GM21737 (cell line): ENCODE data around the gene AKAP1.

Source experiments
- ATAC-seq: cut with Tn5 transposase; IDR thresholded peaks from one replicate; pipeline ENCODE4 v1.9.1; 2021; ENCODE audit warnings: mild to moderate bottlenecking, moderate library complexity; ENCODE audit not compliant: unreplicated experiment

Gene AKAP1

DNA sequence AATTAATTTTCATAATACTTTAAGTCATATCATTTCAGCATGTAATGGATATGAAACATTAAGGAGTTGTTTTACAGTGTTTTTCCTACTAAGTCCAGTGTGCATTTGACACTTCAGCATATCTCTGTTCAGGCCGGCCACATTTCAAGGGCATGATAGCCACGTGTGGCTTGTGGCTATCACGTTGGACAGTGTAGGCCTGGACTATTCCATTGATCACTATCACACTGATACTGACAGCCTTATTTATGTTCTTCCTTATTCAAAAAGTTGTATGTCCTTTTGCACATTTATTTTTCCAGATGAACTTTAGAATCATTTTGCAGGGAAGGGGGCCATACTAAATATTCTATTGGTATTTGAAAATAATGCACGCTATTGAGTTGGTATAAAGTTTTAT is 39.0 kb downstream of the AKAP1 start:
- no peak for ATAC-seq

DNA sequence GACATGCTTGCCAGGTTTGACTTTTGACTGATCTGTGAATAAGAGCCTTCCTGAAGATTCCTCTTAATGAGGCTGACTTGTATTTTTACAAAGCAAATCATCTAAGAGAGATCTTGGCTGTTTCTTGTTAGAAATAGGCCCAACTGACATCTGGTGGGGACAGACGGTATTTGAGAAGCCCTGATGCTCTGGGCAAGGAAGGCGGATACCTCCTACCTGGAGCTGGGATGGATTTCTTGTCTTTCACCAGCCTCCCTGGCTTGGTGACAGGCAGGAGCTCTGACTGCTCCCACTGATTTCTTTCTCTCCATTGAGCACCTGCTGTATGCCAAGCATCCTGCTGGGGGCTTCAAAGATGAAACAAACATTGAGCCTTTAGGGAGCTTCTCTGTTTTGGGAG is 40.4 kb downstream of the AKAP1 start:
- no peak for ATAC-seq

DNA sequence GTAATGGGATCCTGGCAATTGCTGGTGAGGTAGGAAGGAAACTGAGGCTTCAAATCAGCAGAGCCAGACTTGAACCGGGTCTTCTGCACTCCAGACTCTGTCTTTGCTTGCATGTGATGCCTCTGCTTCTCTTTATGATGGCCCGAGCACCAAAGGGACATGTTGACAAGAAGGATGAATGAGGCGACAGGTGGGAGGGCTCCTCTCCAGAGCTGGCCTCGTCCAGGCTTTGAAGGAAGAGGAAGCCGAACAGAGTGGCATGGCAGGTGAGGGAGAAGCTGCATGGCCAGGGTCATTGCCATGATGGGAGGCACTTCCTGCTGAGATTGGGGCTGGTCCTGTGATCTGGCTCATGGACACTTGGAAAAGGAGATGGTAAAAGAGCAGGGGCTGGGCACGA is 40.8 kb downstream of the AKAP1 start:
- ATAC-seq = no peak

DNA sequence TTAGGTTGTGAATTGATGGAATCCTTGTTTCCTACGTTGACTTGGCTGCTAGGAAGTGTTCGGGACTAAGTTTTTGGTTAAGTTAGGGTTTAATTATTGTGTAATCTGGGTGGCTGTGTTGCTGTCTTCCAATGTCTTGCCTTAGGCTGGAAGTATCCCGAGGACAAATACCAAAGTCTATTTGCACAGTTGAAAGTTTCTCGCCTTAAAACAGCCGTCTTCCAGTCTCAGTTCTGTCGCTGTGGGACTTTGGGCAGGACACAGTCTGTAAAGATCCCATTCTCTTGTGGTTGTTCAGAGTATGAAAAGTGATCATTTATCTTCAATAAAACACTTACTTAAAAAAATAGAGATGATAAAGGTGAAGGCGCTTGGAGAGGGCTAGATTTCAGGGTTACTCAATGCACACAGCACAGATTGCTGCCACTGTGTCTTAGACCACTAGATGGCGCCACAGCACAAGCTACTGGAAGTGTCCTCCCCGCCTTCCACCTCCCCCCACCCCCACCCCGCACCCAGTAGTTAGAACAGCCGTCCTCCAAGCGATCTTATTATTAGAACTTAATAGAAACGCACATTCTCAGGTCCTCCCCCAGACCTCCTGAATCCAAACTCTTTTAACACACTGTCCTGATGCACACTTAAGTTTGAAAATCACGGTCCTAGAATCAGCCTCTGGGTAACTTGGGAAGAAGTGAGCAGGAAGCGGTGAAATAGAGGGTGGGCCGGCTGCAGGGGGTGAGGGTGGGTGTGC is 45.8 kb downstream of the AKAP1 start:
- ATAC-seq = no peak

DNA sequence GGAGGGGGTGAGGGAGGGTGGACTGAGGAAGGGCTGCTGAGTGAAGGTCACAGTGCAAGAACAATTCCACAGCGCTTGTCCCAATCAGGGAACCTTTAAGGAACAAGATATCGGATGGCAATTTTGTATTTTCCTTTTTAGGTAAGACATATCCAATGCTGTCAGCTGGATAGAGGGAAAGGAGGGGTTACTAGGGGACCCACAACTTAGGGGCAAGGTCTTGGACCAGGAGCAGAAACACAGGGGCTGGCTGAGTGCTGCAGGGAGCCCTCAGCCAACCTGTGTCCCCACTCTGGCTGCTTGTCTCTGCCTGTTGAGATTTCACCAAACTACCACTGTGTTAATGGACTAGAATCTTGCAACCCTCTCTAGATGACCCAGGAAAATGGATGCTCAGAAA is 47.6 kb downstream of the AKAP1 start:
- no peak for ATAC-seq

DNA sequence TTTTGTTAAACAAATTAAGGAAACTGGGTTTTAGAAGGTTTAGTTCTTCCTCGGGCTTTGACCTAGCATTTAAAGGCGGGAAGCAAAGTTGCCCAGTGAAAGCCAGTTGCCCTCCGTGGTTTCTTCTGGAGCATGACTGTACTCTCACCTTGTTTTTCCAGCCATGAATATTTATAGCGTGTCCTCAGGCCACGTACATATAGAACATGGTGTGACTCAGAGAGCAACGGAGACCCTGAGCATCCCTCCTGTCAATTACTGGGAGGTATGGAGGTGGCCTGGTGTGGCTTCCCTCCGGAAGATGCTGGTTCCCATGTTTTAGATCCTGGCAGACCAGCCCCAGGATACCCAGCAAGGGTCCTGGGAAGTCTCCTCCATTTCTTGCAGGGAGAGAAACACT is 48.4 kb downstream of the AKAP1 start:
- no peak for ATAC-seq

DNA sequence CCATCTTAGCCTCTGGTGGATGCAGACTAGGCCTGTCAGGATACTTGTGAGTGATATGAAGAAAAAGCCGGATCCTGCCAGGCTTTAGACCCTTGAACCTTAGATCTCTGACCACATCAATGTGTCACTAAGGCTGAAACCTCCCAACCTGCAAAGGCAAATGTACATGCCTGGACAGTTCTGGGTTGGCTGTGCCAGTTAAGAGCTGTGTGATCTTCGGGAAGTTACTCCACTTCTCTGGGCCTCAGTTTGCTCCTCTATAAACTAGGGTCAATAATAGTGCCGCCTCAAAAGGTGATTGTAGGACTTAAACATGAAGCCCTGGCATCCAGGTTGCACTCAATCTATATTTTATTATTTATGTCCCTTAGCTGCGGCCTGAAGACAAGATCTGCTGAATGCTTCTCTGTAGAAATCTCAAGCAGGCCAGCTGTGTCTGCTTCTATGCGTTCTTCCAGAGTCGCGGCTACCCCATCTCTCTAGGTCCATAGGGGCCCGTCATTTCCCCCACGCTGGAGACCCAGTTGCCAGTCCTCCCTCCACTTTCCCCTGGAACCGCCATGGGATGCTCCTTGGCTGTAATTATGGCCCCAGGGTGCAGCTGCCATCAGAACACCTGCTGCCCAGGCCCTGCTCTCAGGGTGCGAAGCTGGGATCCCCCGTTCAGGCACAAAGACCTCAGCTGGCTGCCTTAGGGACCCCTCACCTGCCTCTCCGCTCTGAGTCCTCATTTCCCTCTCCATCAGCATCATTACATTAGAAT is 50.2 kb downstream of the AKAP1 start:
- no peak for ATAC-seq

DNA sequence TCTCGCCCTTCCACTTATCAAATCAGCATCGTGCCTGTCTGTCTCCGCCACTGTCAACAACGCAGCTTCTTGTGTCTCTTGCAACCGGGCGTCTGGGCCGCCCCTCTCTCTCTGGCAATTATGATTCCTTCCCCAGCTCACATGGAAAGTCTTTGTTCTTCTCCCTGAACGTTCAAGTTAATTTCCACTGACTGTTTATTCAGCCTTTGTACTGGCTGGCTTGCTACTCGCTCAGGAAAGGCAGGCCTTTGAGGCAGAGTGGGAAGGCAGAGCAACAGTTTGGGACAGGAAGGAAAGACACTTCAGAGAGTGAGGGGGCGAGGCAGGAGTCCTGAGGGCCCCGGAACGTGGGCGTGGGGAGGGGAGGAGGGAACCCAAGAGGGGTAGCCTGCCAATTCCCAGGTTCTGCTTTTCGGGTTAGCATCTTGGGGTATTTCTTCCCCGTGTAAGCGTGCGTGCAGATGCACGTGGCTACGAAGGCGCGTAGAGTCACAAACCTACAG is 50.8 kb downstream of the AKAP1 start:
- ATAC-seq = no peak

DNA sequence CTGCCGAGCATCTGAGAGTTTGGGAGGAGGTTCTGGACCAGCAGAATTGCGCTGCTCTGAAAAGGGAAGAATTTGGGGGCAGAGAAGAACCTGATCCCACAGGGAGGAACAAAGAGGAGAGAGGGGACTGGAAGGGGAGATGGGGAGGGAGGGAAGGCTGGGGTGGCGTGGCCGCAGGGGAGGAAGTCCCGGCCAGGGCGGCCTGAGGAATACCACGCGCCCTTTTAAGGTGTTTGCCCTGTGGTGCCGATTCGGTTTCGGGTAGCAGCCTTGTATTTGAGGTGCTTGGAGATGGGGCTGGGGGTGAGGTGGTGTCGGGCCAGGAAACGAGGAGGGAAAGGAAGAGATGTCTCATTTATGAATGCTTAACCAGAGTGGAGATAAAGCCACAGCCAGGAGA is 51.3 kb downstream of the AKAP1 start:
- no peak for ATAC-seq

DNA sequence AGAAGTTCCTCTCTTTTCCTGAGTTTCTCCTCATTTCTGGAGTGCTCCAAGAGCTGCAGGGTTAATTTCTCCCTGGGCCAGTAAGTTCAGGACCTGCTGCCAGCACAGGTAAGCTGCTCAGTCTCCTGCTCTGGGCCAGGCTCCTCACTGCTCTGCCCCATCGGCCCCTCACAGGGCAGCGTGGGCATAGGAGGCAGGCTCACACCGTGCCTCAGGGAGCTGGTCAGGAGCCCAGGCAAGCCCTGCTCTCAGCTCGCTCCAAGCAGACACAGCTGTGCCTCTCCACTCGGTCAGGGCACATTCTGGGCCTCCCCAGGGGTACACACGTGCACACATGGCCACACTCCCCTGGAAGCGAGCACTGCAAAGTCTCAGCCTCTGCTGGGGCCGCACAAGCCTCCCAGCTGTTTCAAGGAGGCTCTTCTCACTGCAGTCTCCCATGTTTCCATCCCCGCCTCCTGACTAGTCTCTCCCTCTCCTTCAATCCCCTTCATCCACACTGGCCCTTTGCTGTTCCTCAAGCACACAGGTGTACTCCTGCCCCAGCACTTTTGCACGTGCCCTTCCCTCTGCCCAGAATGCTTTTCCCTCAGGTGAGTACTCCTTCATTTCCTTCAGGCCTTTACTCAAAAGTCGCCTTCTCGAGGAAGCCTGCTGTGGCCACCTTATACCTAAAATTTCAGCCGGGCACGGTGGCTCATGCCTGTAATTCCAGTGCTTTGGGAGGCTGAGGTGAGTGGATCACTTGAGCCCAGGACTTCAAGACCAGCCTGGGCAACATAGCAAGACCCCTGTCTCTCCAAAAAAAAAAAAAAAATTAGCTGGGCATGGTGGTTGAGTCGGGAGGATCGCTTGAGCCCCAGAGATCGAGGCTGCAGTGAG is 53.2 kb downstream of the AKAP1 start:
- ATAC-seq = no peak

DNA sequence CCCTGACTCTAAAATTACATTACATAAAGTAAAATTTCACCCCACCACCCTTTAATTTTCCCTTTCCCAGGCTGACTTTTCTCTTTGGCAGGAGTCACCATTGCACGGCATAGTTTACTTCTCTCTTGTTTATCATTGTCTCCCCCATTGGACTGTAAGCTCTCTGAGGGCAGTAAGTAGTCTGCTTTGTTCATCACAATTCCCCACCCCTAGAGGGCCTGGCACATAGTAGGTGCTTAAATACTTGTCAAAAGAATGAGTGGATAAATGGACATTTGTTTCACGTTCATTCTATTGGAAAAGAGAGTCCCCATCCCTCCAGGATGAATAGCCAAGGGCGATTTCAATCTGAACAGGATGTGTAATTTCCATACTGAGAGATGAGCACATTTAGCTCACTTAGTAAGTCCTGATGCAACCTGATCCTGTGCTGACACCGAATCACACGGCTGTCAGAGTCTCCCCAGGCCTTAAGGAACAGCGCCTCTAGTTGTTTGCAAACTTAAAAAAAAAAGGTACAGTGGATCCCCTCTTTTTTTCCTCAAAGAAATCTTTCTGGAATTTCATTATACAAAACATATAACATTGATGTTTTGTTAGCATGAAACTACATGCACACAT is 54.0 kb downstream of the AKAP1 start:
- no peak for ATAC-seq

DNA sequence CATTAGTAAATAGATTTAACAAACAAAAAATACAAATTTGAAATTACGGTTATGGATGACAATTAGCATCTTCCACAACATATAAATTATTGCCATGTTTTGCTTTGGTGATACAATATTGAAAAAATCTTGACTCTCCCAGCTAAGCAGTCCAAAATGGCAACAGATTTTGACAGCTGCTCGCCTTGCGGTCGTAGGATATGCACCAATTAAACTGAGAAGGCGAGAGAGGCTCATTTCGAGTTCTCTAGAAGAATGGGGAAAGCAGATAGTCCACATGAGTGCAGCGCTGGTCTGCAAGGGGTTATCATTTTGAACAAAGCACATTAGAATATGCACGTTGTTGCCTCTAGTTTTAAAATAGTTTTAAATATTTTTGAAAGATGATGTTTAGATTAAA is 55.3 kb downstream of the AKAP1 start:
- no peak for ATAC-seq

DNA sequence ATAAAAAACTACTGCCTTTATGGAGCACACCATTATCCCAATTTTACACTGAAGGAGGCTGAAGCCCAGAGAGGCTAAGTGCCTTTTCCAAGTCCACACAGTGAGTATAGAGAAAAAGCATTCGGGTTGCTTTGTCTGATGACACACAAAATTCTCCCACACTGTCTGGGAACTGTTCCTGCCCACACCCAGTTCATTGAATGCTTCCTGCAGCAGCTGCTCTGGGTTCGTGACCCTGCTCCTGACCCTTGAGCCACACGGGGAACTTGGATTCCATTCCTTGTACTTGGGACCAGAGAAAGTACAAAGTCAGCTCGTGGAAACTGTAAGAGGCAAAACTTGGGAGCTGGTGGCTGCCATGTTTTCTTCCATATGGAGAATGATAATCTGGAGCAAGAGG is 57.9 kb downstream of the AKAP1 start:
- ATAC-seq = no peak

DNA sequence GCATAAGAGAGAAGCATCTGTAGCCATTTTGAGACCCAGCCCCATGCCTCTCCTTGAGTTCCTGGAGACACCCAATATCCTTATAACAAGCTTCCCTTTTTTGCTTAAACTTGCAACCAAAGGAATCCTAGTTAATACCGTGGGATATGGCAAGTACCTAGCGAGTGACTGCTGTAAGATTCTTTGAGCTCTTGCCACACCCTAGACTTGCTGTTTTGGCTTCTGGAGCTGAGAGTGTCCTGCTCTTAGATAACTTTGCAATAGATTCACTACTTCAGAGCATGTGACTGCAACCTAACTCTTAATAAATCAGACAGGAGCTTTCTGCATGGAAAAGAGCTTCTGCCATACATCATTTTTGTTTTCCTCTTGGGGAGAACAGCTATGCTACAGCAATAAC is 58.3 kb downstream of the AKAP1 start:
- no peak for ATAC-seq

DNA sequence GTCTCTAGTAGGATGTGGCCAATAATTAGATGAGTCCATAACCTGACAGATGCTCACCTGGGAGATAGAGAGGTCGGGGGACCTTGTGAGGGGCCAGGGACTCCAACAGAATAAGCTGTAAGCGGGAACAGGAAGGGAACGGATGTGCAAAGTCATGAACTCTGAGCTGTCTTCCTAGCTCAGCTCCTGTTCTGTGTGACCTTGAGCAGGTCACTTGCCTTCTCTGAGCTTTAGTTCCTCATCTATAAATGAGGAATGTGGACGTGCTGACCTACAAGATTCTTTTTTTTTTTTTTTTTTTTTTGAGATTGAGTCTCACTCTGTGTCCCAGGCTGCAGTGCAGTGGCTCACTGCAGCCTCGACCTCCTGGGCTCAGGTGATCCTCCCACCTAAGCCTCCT is 58.9 kb downstream of the AKAP1 start:
- no peak for ATAC-seq

DNA sequence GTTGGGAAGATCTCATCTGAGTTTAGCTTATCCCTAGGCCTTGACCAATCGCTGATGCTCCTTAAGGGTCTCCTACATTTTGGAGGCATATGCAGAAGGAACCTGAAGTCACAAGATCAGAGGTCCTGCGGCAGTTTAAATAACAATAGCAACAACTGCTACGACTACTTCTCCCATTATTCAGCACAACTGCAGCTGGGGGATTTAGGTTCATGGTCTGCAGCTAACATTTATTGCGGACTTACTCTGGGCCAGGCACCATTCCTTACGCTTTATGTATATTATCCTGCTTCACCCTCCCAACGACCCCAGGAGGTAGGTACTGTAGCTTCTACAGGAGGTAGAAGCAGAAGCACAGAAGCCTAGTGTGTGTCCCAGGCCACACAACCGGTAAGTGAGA is 59.5 kb downstream of the AKAP1 start:
- no peak for ATAC-seq

DNA sequence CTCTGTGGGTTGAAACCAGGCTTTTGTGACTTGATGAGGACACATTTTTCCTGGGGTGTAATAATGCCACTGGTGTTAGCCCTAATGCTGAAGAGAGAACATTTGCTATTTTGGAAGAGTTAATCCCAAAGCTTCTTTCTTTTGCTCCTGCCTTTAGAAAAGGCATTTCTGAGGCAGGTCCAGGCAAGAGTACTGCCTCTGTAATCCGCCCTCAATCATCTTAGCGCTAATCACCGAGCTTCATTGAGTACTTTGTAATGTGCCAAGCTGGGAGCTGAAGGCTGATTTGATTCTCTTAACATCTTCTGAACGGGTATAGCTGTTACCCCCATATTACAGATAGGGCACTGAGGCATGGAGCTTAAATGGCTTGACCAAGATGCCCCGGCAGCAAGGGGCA is 60.3 kb downstream of the AKAP1 start:
- no peak for ATAC-seq

DNA sequence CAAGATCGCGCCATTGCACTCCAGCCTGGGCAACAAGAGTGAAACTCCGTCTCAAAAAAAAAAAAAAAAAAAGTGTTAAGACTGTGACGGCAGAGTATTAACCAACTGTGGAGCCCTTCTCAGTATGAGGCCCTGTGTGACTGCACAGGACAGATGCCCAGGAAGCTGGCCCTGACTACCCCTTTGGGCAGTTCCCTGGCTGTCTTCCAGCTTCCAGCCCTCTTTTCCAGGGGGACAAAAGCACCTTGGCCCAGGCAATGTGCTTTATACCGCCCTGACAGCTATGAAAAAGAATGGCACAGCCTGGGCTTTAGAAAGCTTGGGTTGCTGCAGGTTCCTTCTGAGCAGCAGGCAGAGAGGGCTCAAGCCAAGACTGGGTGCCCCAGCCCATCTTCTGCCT is 61.2 kb downstream of the AKAP1 start:
- no peak for ATAC-seq

DNA sequence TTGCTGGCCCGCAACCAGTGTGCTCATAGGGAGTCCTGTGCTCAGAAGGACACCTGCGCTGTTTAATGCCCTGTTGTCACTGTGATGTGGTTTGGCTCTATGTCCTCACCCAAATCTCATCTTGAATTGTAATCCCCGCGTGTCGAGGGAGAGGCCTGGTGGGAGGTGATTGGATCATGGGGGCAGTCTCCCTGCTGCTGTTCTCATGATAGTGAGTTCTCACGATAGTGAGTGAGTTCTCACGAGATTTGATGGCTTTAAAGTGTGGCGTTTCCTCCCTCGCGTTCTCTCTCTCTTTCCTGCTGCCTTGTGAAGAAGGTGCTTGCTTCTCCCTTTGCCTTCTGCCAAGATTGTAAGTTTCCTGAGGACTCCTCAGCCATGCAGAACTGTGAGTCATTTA is 66.8 kb downstream of the AKAP1 start:
- no peak for ATAC-seq

DNA sequence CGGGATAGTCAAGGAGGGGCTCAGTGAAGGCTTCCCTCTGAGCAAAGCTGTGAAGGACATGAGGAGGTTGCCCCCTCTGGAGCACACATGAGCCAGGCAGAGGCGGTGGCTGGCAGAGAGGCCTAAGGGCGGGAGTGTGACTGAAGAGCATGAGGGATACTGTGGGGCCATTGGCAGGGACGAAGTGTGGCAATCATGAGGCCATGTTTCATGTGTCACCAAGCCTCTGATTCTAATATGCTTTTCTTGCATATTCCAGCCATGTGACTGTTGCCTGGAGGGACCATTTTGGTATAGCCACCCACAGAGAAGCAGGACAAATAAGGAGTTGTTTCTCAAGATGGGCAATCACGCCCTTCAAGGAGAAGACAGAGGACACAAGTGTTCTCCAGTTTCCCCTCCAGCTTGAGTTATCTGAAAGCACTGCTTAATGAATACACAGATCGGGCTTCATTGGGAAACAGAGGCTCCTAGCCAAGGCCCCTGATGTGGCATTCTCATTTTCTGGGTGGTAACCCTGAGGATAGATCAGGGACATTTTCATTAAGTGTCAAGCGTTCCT is 68.0 kb downstream of the AKAP1 start:
- ATAC-seq = no peak

DNA sequence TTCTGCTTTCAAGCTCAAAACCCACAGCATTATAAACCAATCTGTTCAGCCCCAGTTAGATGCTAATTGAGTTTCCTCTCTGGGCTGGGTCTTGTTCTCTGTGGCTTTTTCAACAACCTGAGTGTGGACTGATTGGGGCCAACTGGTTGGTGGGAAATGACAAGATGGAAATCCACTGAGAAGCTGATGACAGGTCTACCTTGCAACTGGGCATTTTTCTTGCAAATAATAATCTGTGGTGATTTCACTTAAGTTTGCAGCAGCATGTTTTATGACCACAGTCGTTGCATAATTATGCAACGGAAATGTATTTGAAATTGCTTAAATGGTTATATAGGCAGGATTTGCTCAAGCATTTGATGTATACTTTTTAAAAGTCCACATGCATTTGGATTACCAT is 69.9 kb downstream of the AKAP1 start:
- ATAC-seq = no peak
